ENCODE measurements around the gene CYB5A. TPM values are rescaled to one million over a fixed set of nuclear protein-coding genes. Genes with fewer than 3 reads are reported as not detected.

The CYB5A gene
- total and polyA plus RNA-seq, 9 of the 15 experiments (the other 6 are each of a cell fraction or from before 2014, with no cell fraction given), result 11.9 to 22.6 (median 14.1) TPM

DNA sequence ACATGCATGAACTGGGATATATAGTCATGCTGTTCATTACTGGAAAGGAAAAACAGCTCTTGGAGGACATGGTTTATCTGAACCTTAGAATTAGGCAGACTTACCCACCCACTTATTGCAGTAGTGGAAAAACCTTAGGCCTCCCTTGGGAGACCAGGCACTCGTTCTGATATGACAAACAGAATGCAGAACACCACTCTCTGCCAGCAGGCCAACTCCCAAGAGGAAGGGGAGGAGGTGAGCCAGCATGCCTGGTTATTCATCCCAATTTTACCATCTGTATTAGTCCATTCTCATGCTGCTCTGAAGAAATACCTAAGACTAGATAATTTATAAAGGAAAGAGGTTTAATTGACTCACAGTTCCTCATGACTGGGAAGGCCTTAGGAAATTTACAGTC is 41.3 kb upstream of the CYB5A start (continued):
- TF ChIP-seq, protein P1, sequence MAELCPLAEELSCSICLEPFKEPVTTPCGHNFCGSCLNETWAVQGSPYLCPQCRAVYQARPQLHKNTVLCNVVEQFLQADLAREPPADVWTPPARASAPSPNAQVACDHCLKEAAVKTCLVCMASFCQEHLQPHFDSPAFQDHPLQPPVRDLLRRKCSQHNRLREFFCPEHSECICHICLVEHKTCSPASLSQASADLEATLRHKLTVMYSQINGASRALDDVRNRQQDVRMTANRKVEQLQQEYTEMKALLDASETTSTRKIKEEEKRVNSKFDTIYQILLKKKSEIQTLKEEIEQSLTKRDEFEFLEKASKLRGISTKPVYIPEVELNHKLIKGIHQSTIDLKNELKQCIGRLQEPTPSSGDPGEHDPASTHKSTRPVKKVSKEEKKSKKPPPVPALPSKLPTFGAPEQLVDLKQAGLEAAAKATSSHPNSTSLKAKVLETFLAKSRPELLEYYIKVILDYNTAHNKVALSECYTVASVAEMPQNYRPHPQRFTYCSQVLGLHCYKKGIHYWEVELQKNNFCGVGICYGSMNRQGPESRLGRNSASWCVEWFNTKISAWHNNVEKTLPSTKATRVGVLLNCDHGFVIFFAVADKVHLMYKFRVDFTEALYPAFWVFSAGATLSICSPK (IDR thresholded peaks at IDR 0.05; ENCODE audit: borderline replicate concordance), result no peak
- TF ChIP-seq RFX5 (IDR thresholded peaks at IDR 0.05; ENCODE audit: low read depth, low read length), result no peak
- TF ChIP-seq, protein P2, sequence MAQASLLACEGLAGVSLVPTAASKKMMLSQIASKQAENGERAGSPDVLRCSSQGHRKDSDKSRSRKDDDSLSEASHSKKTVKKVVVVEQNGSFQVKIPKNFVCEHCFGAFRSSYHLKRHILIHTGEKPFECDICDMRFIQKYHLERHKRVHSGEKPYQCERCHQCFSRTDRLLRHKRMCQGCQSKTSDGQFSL (CRISPR knock-in tag; IDR thresholded peaks at IDR 0.05), result no peak
- TF ChIP-seq, protein P2 (tag; IDR thresholded peaks at IDR 0.05), result no peak

DNA sequence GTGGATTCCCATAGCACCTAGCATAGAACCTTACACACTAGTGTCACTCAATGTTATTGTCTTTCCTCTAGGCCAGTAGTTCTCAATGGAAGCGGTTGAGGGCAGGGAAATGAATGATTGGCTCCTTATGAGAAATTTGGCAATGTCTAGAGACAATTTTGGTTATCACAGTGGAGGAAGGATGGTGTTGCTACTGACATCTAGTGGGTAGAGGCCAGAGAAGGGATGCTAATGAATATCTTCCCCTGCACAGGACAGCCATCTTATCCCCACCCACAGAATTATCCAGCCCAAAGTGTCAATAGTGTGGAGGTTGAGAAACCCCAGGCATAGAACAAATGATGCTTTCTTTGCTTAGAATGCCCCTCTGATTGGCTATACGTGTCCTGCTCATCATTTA is 39.6 kb upstream of the CYB5A start:
- FAIRE-seq (no peak), ATAC-seq (peak; percentile 75), DNase-seq (ENCODE audit: extremely low read depth in 1 of 4, low spot score in 3 of 4) (peak in 2 of 4 experiments; percentile 6 to 32)
- Histone ChIP-seq H3K27me3 (ENCODE audit: control insufficient read depth in 2 of 2, insufficient read depth in 2 of 2, low read length in 2 of 2) (no peaks in the 10 kb centered on the region), H3K4me1 (replicated peaks in 1 of 2; ENCODE audit: control insufficient read depth in 2 of 2, insufficient read depth in 2 of 2, low read length in 2 of 2) (no peaks in the 10 kb centered on the region; a peak in 1 of 5 replicates), H3K36me3 (ENCODE audit: control insufficient read depth, insufficient read depth, low read length) (no peaks in the 10 kb centered on the region), H2AFZ (ENCODE audit: low read depth, low read length) (peak overlapping the region; percentile 51; the same call in 1 of the 2 replicates), H3K4me2 (ENCODE audit: insufficient read depth, low read length) (no peak overlapping the region), H4K20me1 (replicated peaks; ENCODE audit: control insufficient read depth, insufficient read depth, low read length) (no peaks in the 10 kb centered on the region), H3K27ac (ENCODE audit: extremely low read depth, low read depth, low read length) (no peak overlapping the region), H3K9me1 (ENCODE audit: control insufficient read depth, insufficient read depth, low read length) (no peaks in the 10 kb centered on the region), H3K9me3 (replicated peaks; ENCODE audit: control insufficient read depth, insufficient read depth, low read depth, low read length) (no peaks in the 10 kb centered on the region), H3K9ac (ENCODE audit: insufficient read depth in 1 of 2, low read depth in 2 of 2, low read length in 2 of 2) (no peak overlapping the region), H3K4me3 (no peak overlapping the region), H3K79me2 (ENCODE audit: control insufficient read depth, insufficient read depth, low read length) (no peaks in the 10 kb centered on the region)
- in situ Hi-C loops (cut with MboI) (no loop called here), intact Hi-C loops (cut with micrococcal nuclease) (no loop called here)
- BruUV-seq (replicated peaks), result no TSS peak
- 4% methylated on average over 2 of the region's 2 CpGs for WGBS (ENCODE audit: insufficient coverage, low coverage, missing lambda C conversion rate)
- POLR2A ChIA-PET, result no interaction called here
- CTCF ChIA-PET (ENCODE audit: low intra/inter-chr PET ratio), result interaction anchor here (0.6 kb wide), 1 partner anchor 134 kb away, joined by 5 read pairs; no protein-coding TSS in a partner anchor
- no peak for TF ChIP-seq ZNF354B (CRISPR knock-in tag; IDR thresholded peaks at IDR 0.05)
- TF ChIP-seq, protein P3, sequence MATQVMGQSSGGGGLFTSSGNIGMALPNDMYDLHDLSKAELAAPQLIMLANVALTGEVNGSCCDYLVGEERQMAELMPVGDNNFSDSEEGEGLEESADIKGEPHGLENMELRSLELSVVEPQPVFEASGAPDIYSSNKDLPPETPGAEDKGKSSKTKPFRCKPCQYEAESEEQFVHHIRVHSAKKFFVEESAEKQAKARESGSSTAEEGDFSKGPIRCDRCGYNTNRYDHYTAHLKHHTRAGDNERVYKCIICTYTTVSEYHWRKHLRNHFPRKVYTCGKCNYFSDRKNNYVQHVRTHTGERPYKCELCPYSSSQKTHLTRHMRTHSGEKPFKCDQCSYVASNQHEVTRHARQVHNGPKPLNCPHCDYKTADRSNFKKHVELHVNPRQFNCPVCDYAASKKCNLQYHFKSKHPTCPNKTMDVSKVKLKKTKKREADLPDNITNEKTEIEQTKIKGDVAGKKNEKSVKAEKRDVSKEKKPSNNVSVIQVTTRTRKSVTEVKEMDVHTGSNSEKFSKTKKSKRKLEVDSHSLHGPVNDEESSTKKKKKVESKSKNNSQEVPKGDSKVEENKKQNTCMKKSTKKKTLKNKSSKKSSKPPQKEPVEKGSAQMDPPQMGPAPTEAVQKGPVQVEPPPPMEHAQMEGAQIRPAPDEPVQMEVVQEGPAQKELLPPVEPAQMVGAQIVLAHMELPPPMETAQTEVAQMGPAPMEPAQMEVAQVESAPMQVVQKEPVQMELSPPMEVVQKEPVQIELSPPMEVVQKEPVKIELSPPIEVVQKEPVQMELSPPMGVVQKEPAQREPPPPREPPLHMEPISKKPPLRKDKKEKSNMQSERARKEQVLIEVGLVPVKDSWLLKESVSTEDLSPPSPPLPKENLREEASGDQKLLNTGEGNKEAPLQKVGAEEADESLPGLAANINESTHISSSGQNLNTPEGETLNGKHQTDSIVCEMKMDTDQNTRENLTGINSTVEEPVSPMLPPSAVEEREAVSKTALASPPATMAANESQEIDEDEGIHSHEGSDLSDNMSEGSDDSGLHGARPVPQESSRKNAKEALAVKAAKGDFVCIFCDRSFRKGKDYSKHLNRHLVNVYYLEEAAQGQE (IDR thresholded peaks at IDR 0.05; ENCODE audit: borderline replicate concordance), result peak; percentile 49; the same call in 1 of the 2 replicates
- TF ChIP-seq, protein P3 (CRISPR knock-in tag; IDR thresholded peaks at IDR 0.05; ENCODE audit: low read depth), result no peak
- TF ChIP-seq, protein P4, sequence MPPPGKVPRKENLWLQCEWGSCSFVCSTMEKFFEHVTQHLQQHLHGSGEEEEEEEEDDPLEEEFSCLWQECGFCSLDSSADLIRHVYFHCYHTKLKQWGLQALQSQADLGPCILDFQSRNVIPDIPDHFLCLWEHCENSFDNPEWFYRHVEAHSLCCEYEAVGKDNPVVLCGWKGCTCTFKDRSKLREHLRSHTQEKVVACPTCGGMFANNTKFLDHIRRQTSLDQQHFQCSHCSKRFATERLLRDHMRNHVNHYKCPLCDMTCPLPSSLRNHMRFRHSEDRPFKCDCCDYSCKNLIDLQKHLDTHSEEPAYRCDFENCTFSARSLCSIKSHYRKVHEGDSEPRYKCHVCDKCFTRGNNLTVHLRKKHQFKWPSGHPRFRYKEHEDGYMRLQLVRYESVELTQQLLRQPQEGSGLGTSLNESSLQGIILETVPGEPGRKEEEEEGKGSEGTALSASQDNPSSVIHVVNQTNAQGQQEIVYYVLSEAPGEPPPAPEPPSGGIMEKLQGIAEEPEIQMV (tag; conservative IDR thresholded peaks at IDR 0.05; ENCODE audit: low read depth), result no peak
